Gastrocnemius medialis (tissue), 4 donors: ENCODE data around the gene SCAI. TPM values are rescaled to one million over a fixed set of nuclear protein-coding genes. Genes with fewer than 3 reads are reported as not detected.

Experiments used
- ATAC-seq, 2 donors: fragments of 150-250 bp; one replicate each; pipeline ENCODE4 v1.9.1; 2016
- DNase-seq, 2 donors: peaks; one replicate each; pipeline ENCODE4 v3.0.0-alpha.2; 2019
- H3K27ac ChIP-seq, 4 donors: fragments of 200-600 bp; sonication (generic); 1 replicate in 1 of 4; 2 replicates in 3 of 4; pipeline ENCODE4 v1.5.1; 2016 to 2018; ENCODE audit warnings: mild to moderate bottlenecking in 2 of 4, moderate library complexity in 1 of 4
- H3K27me3 ChIP-seq, 3 donors: fragments of 200-600 bp; sonication (generic) in 2 of 3; 1 replicate in 1 of 3; 2 replicates in 2 of 3; pipeline versions ENCODE4 v1.5.1 to v1.6.0; 2016 to 2019; ENCODE audit warnings: mild to moderate bottlenecking in 1 of 3, moderate library complexity in 1 of 3
- H3K36me3 ChIP-seq, 2 donors: fragments of 200-600 bp; sonication (generic) in 1 of 2; one replicate each; pipeline ENCODE4 v1.5.1; 2017 to 2018
- H3K4me1 ChIP-seq, 2 donors: fragments of 200-600 bp; sonication (generic) in 1 of 2; one replicate each; pipeline ENCODE4 v1.5.1; 2016 to 2017; ENCODE audit warnings: mild to moderate bottlenecking in 2 of 2
- H3K4me3 ChIP-seq, 4 donors: fragments of 200-600 bp; sonication (generic) in 3 of 4; 1 replicate in 1 of 4; 2 replicates in 3 of 4; pipeline ENCODE4 v1.5.1; 2016 to 2019; ENCODE audit warnings: mild to moderate bottlenecking in 2 of 4
- H3K9me3 ChIP-seq, 3 donors: fragments of 200-600 bp; sonication (generic) in 2 of 3; 1 replicate in 1 of 3; 2 replicates in 2 of 3; pipeline ENCODE4 v1.5.1; 2016 to 2019
- CTCF ChIP-seq, 5 experiments: fragments of 450-650 bp in 3 of 5; fragments of 200-600 bp in 2 of 5; sonication (generic) in 2 of 5; IDR thresholded peaks in 4 of 5; conservative IDR thresholded peaks in 1 of 5; 1 replicate in 4 of 5; 2 replicates in 1 of 5; pipeline ENCODE4 v1.5.1; 2016 to 2019; ENCODE audit warnings: antibody characterized with exemption in 5 of 5, mild to moderate bottlenecking in 3 of 5, moderate library complexity in 3 of 5
- POLR2A ChIP-seq, 2 donors: fragments of 450-650 bp; IDR thresholded peaks; one replicate each; pipeline ENCODE4 v1.6.1; 2017; ENCODE audit warnings: antibody characterized with exemption in 2 of 2, mild to moderate bottlenecking in 2 of 2, moderate library complexity in 2 of 2
- in situ Hi-C, 4 donors: fragments of 200-750 bp; cut with MboI; loops; one replicate each; pipeline versions ENCODE4 v1.15.0 to v1.8.0; 2017; ENCODE audit warnings: low sequenced_read_pairs in 4 of 4
- intact Hi-C: fragments of 100-400 bp; cut with DNase I; formaldehyde crosslinking; loops from one replicate; pipeline ENCODE4 v1.15.1; 2023; ENCODE audit warnings: low total_unique reads
- total RNA-seq, 4 donors: library from RNA; depleted of rRNA; stranded (reverse); fragments of >200 nt; gene quantifications; one replicate each; pipeline versions ENCODE4 v1.1.0 to v1.2.3, GENCODE V29; 2016

The SCAI gene
- total RNA-seq, 4 donors from 2014 or later = 1.1 to 4.7 (median 3.4) TPM

- H3K4me1 ChIP-seq = peaks cover 0 to 6% of the 10 kb centered on the region in 2 donors
- peak overlapping the region; percentile 26 to 69 (median 34) for H3K27ac ChIP-seq
- intact Hi-C loops (no loop called here), in situ Hi-C loops (no loop called here)
- DNase-seq (peak; percentile 18 to 35), ATAC-seq (peak; percentile 68 to 82)
- no peaks in the 10 kb centered on the region for H3K27me3 ChIP-seq
- no peaks in the 10 kb centered on the region for H3K36me3 ChIP-seq
- H3K9me3 ChIP-seq = no peaks in the 10 kb centered on the region
- H3K4me3 ChIP-seq = no peak overlapping the region
- TF ChIP-seq POLR2A (IDR thresholded peaks at IDR 0.05) = no peak
- no peak for TF ChIP-seq CTCF (IDR thresholded peaks at IDR 0.05 in 4 of 5, conservative IDR thresholded peaks at IDR 0.05 in 1 of 5)
Measured at GRCh38 chr9:125066839-125067619, 76.3 kb downstream of the SCAI start.

- Histone ChIP-seq H3K27me3 (no peaks in the 10 kb centered on the region), H3K36me3 (no peaks in the 10 kb centered on the region), H3K9me3 (no peaks in the 10 kb centered on the region), H3K4me1 (no peaks in the 10 kb centered on the region), H3K4me3 (no peak overlapping the region), H3K27ac (no peak overlapping the region)
- no peak for ATAC-seq
- DNase-seq = no peak
- no peak for TF ChIP-seq POLR2A (IDR thresholded peaks at IDR 0.05)
- TF ChIP-seq CTCF (IDR thresholded peaks at IDR 0.05 in 4 of 5, conservative IDR thresholded peaks at IDR 0.05 in 1 of 5) = no peak
- in situ Hi-C loops (no loop called here), intact Hi-C loops (no loop called here)
Measured at GRCh38 chr9:125061391-125061790, 81.9 kb downstream of the SCAI start.

GRCh38 chr9:125049212-125050049, 93.9 kb downstream of the SCAI start:
- intact Hi-C loops (no loop called here), in situ Hi-C loops (no loop called here)
- Histone ChIP-seq H3K27me3 (no peaks in the 10 kb centered on the region), H3K9me3 (no peaks in the 10 kb centered on the region), H3K4me1 (no peaks in the 10 kb centered on the region), H3K27ac (no peak overlapping the region), H3K36me3 (no peaks in the 10 kb centered on the region), H3K4me3 (no peak overlapping the region)
- TF ChIP-seq POLR2A (IDR thresholded peaks at IDR 0.05) (no peak), CTCF (IDR thresholded peaks at IDR 0.05 in 4 of 5, conservative IDR thresholded peaks at IDR 0.05 in 1 of 5) (no peak)
- no peak for DNase-seq
- no peak for ATAC-seq

- Histone ChIP-seq H3K27ac (no peak overlapping the region), H3K9me3 (no peaks in the 10 kb centered on the region), H3K4me1 (no peaks in the 10 kb centered on the region), H3K4me3 (no peak overlapping the region), H3K27me3 (no peaks in the 10 kb centered on the region), H3K36me3 (no peaks in the 10 kb centered on the region)
- in situ Hi-C loops (no loop called here), intact Hi-C loops (no loop called here)
- TF ChIP-seq CTCF (IDR thresholded peaks at IDR 0.05 in 4 of 5, conservative IDR thresholded peaks at IDR 0.05 in 1 of 5) (no peak), POLR2A (IDR thresholded peaks at IDR 0.05) (no peak)
- no peak for ATAC-seq
- no peak for DNase-seq
Measured at GRCh38 chr9:125043631-125044030, 99.7 kb downstream of the SCAI start.
